ENCODE data around the gene DNAJC5G.

The DNAJC5G gene

GRCh38 chr2:27309651-27310050, 34.4 kb downstream of the DNAJC5G start:
- TF ChIP-seq YY1 (IDR thresholded peaks at IDR 0.05; ENCODE audit: low read depth) (no peak), TAF1 (IDR thresholded peaks at IDR 0.05; ENCODE audit: low read depth) (no peak), NFIC (IDR thresholded peaks at IDR 0.05) (no peak), CEBPB (IDR thresholded peaks at IDR 0.05) (no peak), RAD21 (IDR thresholded peaks at IDR 0.05; ENCODE audit: low read depth) (no peak), FOXM1 (IDR thresholded peaks at IDR 0.05; ENCODE audit: borderline replicate concordance, low read depth) (no peak), EP300 (IDR thresholded peaks at IDR 0.05; ENCODE audit: borderline replicate concordance) (no peak), TCF12 (IDR thresholded peaks at IDR 0.05; ENCODE audit: low read depth) (no peak), REST (IDR thresholded peaks at IDR 0.05; ENCODE audit: low read depth) (no peak), ZBTB7A (IDR thresholded peaks at IDR 0.05; ENCODE audit: low read depth) (no peak), MAX (IDR thresholded peaks at IDR 0.05) (no peak), EGR1 (IDR thresholded peaks at IDR 0.05) (no peak), CREB1 (IDR thresholded peaks at IDR 0.05; ENCODE audit: low read depth) (no peak), TEAD4 (IDR thresholded peaks at IDR 0.05) (no peak), USF1 (IDR thresholded peaks at IDR 0.05) (no peak)

GRCh38 chr2:27312152-27312551, 36.9 kb downstream of the DNAJC5G start:
- TF ChIP-seq USF1 (IDR thresholded peaks at IDR 0.05) (no peak), YY1 (IDR thresholded peaks at IDR 0.05; ENCODE audit: low read depth) (no peak), FOXM1 (IDR thresholded peaks at IDR 0.05; ENCODE audit: borderline replicate concordance, low read depth) (no peak), NFIC (IDR thresholded peaks at IDR 0.05) (no peak), MAX (IDR thresholded peaks at IDR 0.05) (no peak), TCF12 (IDR thresholded peaks at IDR 0.05; ENCODE audit: low read depth) (no peak), TEAD4 (IDR thresholded peaks at IDR 0.05) (no peak), EGR1 (IDR thresholded peaks at IDR 0.05) (no peak)

- TF ChIP-seq TCF12 (IDR thresholded peaks at IDR 0.05; ENCODE audit: low read depth): no peak
- no peak for TF ChIP-seq RAD21 (IDR thresholded peaks at IDR 0.05; ENCODE audit: low read depth)
- TF ChIP-seq YY1 (IDR thresholded peaks at IDR 0.05; ENCODE audit: low read depth): no peak
- no peak for TF ChIP-seq EGR1 (IDR thresholded peaks at IDR 0.05)
- TF ChIP-seq ZBTB7A (IDR thresholded peaks at IDR 0.05; ENCODE audit: low read depth): no peak
- TF ChIP-seq EP300 (IDR thresholded peaks at IDR 0.05; ENCODE audit: borderline replicate concordance): no peak
- no peak for TF ChIP-seq TAF1 (IDR thresholded peaks at IDR 0.05; ENCODE audit: low read depth)
- TF ChIP-seq CEBPB (IDR thresholded peaks at IDR 0.05): no peak
- TF ChIP-seq TEAD4 (IDR thresholded peaks at IDR 0.05): no peak
- no peak for TF ChIP-seq MAX (IDR thresholded peaks at IDR 0.05)
- TF ChIP-seq NFIC (IDR thresholded peaks at IDR 0.05): no peak
- no peak for TF ChIP-seq CREB1 (IDR thresholded peaks at IDR 0.05; ENCODE audit: low read depth)
- no peak for TF ChIP-seq FOXM1 (IDR thresholded peaks at IDR 0.05; ENCODE audit: borderline replicate concordance, low read depth)
- no peak for TF ChIP-seq USF1 (IDR thresholded peaks at IDR 0.05)
- no peak for TF ChIP-seq REST (IDR thresholded peaks at IDR 0.05; ENCODE audit: low read depth)
Measured at GRCh38 chr2:27313882-27314645, 38.8 kb downstream of the DNAJC5G start.

GRCh38 chr2:27314709-27315108, 39.5 kb downstream of the DNAJC5G start:
- TF ChIP-seq MAX (IDR thresholded peaks at IDR 0.05) (no peak), EGR1 (IDR thresholded peaks at IDR 0.05) (no peak), CREB1 (IDR thresholded peaks at IDR 0.05; ENCODE audit: low read depth) (no peak), NFIC (IDR thresholded peaks at IDR 0.05) (no peak)

GRCh38 chr2:27315122-27315521, 39.9 kb downstream of the DNAJC5G start:
- no peak for TF ChIP-seq CREB1 (IDR thresholded peaks at IDR 0.05; ENCODE audit: low read depth)
- no peak for TF ChIP-seq MAX (IDR thresholded peaks at IDR 0.05)
- TF ChIP-seq USF1 (IDR thresholded peaks at IDR 0.05): no peak
- no peak for TF ChIP-seq FOXM1 (IDR thresholded peaks at IDR 0.05; ENCODE audit: borderline replicate concordance, low read depth)
- TF ChIP-seq CEBPB (IDR thresholded peaks at IDR 0.05): no peak
- no peak for TF ChIP-seq TEAD4 (IDR thresholded peaks at IDR 0.05)
- TF ChIP-seq REST (IDR thresholded peaks at IDR 0.05; ENCODE audit: low read depth): no peak
- TF ChIP-seq EP300 (IDR thresholded peaks at IDR 0.05; ENCODE audit: borderline replicate concordance): no peak
- no peak for TF ChIP-seq NFIC (IDR thresholded peaks at IDR 0.05)
- TF ChIP-seq TCF12 (IDR thresholded peaks at IDR 0.05; ENCODE audit: low read depth): no peak
- TF ChIP-seq YY1 (IDR thresholded peaks at IDR 0.05; ENCODE audit: low read depth): no peak
- TF ChIP-seq RAD21 (IDR thresholded peaks at IDR 0.05; ENCODE audit: low read depth): no peak
- no peak for TF ChIP-seq ZBTB7A (IDR thresholded peaks at IDR 0.05; ENCODE audit: low read depth)
- TF ChIP-seq TAF1 (IDR thresholded peaks at IDR 0.05; ENCODE audit: low read depth): no peak
- no peak for TF ChIP-seq EGR1 (IDR thresholded peaks at IDR 0.05)
